ENCODE results near the gene ROMO1.

Gene ROMO1

DNA sequence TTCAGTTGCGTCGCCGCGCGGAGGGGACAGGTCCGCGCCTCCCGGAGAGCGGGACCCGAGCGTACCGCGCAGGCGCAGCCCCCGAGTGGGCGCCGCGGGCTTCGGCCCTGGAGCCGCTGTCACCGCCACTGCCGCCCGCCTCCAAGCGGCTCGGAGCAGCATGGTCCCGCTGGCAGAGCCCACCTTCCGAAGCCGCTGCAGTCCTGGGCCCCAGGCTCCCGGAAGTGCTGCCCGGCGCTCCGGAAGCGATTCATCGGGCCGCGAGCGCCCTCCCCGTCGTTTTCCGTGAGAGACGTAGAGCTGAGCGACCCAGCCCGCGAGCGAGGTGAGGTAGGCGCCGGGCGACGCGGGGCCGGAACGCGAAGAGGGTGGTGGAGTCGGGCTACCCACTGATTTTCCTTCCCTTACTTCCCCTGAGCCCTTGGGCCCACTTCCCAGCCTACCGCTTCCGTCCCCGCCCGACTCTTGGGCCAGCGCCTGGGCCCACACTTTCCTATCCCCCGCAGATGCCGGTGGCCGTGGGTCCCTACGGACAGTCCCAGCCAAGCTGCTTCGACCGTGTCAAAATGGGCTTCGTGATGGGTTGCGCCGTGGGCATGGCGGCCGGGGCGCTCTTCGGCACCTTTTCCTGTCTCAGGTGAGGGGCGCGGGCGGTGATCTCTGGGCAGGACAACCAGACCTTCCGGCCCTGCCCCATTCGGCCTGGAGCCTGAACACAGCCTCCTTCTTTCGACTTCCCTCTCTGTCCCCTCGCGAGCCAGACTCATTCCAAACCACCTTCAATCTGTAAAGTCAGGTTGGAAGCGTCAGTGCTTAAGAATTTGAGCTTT lies at the start of gene ROMO1, which contains the start of gene NFS1:
ROMO1 (plus strand) TSS at position 279 of the 830 bp plus-strand sequence; CDS start at position 507, 228 bp downstream.
NFS1 (minus strand) TSS at position 226 of the 830 bp plus-strand sequence; CDS start at position 162, 64 bp downstream.
- ChIA-PET POLR2A (interaction anchor here (1.0 to 1.4 kb wide), 3 partner anchors 12 to 185 kb away, joined by 3 to 5 read pairs (median 4); no protein-coding TSS in a partner anchor), CTCF (interaction anchor here (0.6 to 1.7 kb wide), 3 partner anchors 9 to 185 kb away, joined by 3 to 6 read pairs (median 3); no protein-coding TSS in a partner anchor)
- H3K4me3 ChIP-seq (ENCODE audit: low read depth, low read length) = peak within 1 kb of the TSS; percentile 98
- no peak for DNase-seq (ENCODE audit: low read depth, low spot score)
- TF ChIP-seq, protein P1, sequence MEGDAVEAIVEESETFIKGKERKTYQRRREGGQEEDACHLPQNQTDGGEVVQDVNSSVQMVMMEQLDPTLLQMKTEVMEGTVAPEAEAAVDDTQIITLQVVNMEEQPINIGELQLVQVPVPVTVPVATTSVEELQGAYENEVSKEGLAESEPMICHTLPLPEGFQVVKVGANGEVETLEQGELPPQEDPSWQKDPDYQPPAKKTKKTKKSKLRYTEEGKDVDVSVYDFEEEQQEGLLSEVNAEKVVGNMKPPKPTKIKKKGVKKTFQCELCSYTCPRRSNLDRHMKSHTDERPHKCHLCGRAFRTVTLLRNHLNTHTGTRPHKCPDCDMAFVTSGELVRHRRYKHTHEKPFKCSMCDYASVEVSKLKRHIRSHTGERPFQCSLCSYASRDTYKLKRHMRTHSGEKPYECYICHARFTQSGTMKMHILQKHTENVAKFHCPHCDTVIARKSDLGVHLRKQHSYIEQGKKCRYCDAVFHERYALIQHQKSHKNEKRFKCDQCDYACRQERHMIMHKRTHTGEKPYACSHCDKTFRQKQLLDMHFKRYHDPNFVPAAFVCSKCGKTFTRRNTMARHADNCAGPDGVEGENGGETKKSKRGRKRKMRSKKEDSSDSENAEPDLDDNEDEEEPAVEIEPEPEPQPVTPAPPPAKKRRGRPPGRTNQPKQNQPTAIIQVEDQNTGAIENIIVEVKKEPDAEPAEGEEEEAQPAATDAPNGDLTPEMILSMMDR (IDR thresholded peaks at IDR 0.05; ENCODE audit: insufficient read depth, low read length, missing control alignments) = peak; percentile 40

DNA sequence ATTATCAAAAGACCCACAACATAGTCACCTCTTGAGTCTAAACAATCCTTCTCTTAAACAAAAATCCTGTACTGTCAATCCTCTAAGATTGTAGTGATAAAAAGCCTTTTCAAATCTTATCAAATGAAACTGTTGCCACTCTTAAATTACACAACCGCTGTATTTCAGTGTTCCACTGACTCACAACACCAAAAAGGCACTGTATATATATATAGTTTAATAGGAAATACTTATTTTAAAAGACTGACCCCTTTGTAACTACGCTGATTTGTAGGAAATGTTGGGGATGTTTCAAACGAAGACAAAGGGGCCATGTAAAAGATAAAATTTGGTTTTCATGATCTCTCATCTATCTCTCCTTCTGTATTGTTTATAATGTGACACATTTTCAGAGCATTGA lies 48.6 kb upstream of the ROMO1 start:
- POLR2A ChIA-PET = no interaction called here

GRCh38 chr20:35651958-35652357 lies 47.2 kb upstream of the ROMO1 start:
- TF ChIP-seq, protein P1 (IDR thresholded peaks at IDR 0.05; ENCODE audit: insufficient read depth, low read length, missing control alignments) = no peak
- H3K4me3 ChIP-seq (ENCODE audit: low read depth, low read length) = no peak overlapping the region
- POLR2A ChIA-PET = no interaction called here
- CTCF ChIA-PET = interaction anchor here (1.4 kb wide), 1 partner anchor 12 kb away, joined by 4 read pairs; no protein-coding TSS in a partner anchor
- DNase-seq (ENCODE audit: low read depth, low spot score) = no peak

More for the DNA sequence above, 48.6 kb upstream of the ROMO1 start:
- TF ChIP-seq, protein P1 (IDR thresholded peaks at IDR 0.05; ENCODE audit: insufficient read depth, low read length, missing control alignments) = no peak
- DNase-seq (ENCODE audit: low read depth, low spot score) = no peak
- CTCF ChIA-PET = no interaction called here
- no peak overlapping the region for H3K4me3 ChIP-seq (ENCODE audit: low read depth, low read length)

DNA sequence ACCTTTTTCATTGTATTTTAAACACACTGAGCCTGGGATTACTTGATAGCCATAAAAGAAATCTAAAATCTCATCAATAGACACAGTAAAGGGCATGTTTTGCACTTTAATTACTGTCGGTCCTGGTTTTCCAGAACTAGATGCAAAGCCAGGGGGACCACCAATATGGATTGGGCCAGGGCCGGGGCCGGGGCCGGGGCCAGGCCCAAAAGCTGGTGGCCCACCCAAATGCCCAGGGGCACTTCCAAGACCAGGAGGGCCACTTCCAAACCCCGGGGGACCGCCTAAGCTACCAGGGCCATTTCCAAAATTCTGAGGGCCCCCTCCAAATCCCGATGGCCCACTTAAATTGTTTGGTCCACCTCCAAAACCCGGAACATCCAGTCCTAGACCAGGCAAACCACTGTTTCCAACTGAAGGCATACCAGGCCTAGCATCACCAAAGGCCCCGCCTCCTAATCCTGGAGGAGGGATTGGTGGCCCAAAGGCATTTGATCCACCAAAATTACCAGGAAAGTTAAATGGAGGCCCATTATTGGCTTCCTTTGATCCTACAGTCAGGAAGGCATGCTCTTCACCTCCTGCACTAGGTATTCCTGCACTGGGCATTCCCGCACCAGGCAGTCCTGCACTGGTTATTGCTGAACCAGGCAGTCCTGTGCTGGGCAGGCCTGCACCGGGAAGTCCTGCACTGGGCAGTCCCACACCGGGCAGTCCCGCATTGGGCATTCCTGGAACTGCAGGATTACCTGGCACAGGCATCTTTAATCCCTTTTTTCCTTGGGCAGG lies 46.4 kb upstream of the ROMO1 start:
- CTCF ChIA-PET = interaction anchor here (1.4 kb wide), 1 partner anchor 11 kb away, joined by 4 read pairs; no protein-coding TSS in a partner anchor

DNA sequence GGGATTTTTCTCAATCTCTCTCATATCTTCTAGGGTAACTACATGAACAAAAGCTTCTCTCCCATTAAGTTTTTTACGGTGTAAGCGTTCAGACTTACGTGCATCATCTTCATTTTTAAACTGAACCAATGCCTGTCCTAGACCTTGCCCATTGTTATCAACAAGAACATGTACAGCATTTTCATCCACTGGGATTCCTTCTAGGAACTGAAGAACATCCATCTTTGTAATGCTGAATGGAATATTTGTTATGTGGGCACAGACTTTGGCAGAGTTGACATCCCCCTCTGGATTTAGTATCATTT lies 45.8 kb upstream of the ROMO1 start:
- DNase-seq (ENCODE audit: low read depth, low spot score) = no peak
- ChIA-PET POLR2A (no interaction called here), CTCF (interaction anchor here (1.7 to 2.4 kb wide), 2 partner anchors 11 to 141 kb away, joined by 3 to 6 read pairs; partner anchors contain the start of genes CPNE1 and RBM12)
- no peak overlapping the region for H3K4me3 ChIP-seq (ENCODE audit: low read depth, low read length)
- TF ChIP-seq, protein P1 (IDR thresholded peaks at IDR 0.05; ENCODE audit: insufficient read depth, low read length, missing control alignments) = no peak

More for the DNA sequence above, 46.4 kb upstream of the ROMO1 start:
- H3K4me3 ChIP-seq (ENCODE audit: low read depth, low read length) = no peak overlapping the region
- TF ChIP-seq, protein P1 (IDR thresholded peaks at IDR 0.05; ENCODE audit: insufficient read depth, low read length, missing control alignments) = no peak
- DNase-seq (ENCODE audit: low read depth, low spot score) = no peak
- POLR2A ChIA-PET = no interaction called here

Data from AG04449 (cell line).